MM.1S (cell line): ENCODE data around the gene OTX1.

Source experiments
- DNase-seq: peaks from one replicate; pipeline ENCODE4 v3.0.0-alpha.2; 2015
- H2AFZ ChIP-seq: fragments of 300-600 bp; sonication (generic); 2 replicates; pipeline ENCODE4 v1.6.0; 2016; ENCODE audit warnings: antibody characterized with exemption, low read length
- H3F3A ChIP-seq: fragments of 300-600 bp; sonication (generic); 2 replicates; pipeline ENCODE4 v1.6.1; 2016; ENCODE audit warnings: mild to moderate bottlenecking, antibody characterized with exemption, low read length, moderate library complexity, mixed read lengths; ENCODE audit not compliant: insufficient read depth
- H3K27ac ChIP-seq: fragments of 300-600 bp; sonication (generic); 2 replicates; pipeline ENCODE4 v1.5.1; 2016; ENCODE audit warnings: mild to moderate bottlenecking, low read length
- H3K27me3 ChIP-seq: fragments of 300-600 bp; sonication (generic); replicated peaks from 2 replicates; pipeline ENCODE4 v1.6.0; 2016; ENCODE audit warnings: low read length; ENCODE audit not compliant: insufficient read depth
- H3K36me3 ChIP-seq: fragments of 300-600 bp; sonication (generic); replicated peaks from 2 replicates; pipeline ENCODE4 v1.6.1; 2016; ENCODE audit warnings: mild to moderate bottlenecking, low read length, mixed read lengths; ENCODE audit not compliant: insufficient read depth
- H3K4me1 ChIP-seq: fragments of 300-600 bp; sonication (generic); 2 replicates; pipeline ENCODE4 v1.6.1; 2016; ENCODE audit warnings: low read length, mixed read lengths
- H3K4me2 ChIP-seq: fragments of 300-600 bp; sonication (generic); 2 replicates; pipeline ENCODE4 v1.6.0; 2016; ENCODE audit warnings: low read depth, low read length
- H3K4me3 ChIP-seq: fragments of 300-600 bp; sonication (generic); 2 replicates; pipeline ENCODE4 v1.5.1; 2016; ENCODE audit warnings: low read length, mixed read lengths
- H3K79me2 ChIP-seq: fragments of 300-600 bp; sonication (generic); 2 replicates; pipeline ENCODE4 v1.6.1; 2016; ENCODE audit warnings: mixed run types, low read length, mixed read lengths
- H3K9ac ChIP-seq: fragments of 300-600 bp; sonication (generic); 2 replicates; pipeline ENCODE4 v1.6.1; 2016; ENCODE audit warnings: low read length, mixed read lengths
- H3K9me2 ChIP-seq: fragments of 300-600 bp; sonication (generic); replicated peaks from 2 replicates; pipeline ENCODE4 v1.6.1; 2016; ENCODE audit warnings: mild to moderate bottlenecking, low read length, mixed read lengths; ENCODE audit not compliant: insufficient read depth
- H3K9me3 ChIP-seq: fragments of 300-600 bp; sonication (generic); replicated peaks from 2 replicates; pipeline ENCODE4 v1.6.1; 2016; ENCODE audit warnings: mild to moderate bottlenecking, low read length, mixed read lengths; ENCODE audit not compliant: insufficient read depth
- H4K20me1 ChIP-seq: fragments of 300-600 bp; sonication (generic); 2 replicates; pipeline ENCODE4 v1.6.1; 2016; ENCODE audit warnings: mild to moderate bottlenecking, low read length, moderate library complexity, mixed read lengths; ENCODE audit not compliant: insufficient read depth
- CTCF ChIP-seq: fragments of 300-600 bp; sonication (generic); IDR thresholded peaks from 2 replicates; pipeline ENCODE4 v1.5.1; 2016; ENCODE audit warnings: antibody characterized with exemption, low read length, mixed read lengths
- EZH2 ChIP-seq: fragments of 300-600 bp; sonication (generic); optimal IDR thresholded peaks from 2 replicates; pipeline ENCODE3; 2017; ENCODE audit warnings: low read depth, mild to moderate bottlenecking, antibody characterized with exemption, low read length, mixed read lengths
- EZH2phosphoT487 ChIP-seq: fragments of 300-600 bp; sonication (generic); IDR thresholded peaks from 2 replicates; pipeline ENCODE4 v1.6.1; 2018; ENCODE audit warnings: antibody characterized with exemption, low read length

The OTX1 gene

GRCh38 chr2:63064661-63065060 lies 14.0 kb downstream of the OTX1 start:
- no peak overlapping the region for H2AFZ ChIP-seq
- no peak overlapping the region for H3K4me2 ChIP-seq
- no peak for TF ChIP-seq EZH2
- TF ChIP-seq CTCF: no peak
- TF ChIP-seq EZH2phosphoT487: no peak
- H3K9me2 ChIP-seq: no peaks in the 10 kb centered on the region
- no peaks in the 10 kb centered on the region for H3K79me2 ChIP-seq
- no peaks in the 10 kb centered on the region for H3F3A ChIP-seq
- no peaks in the 10 kb centered on the region for H4K20me1 ChIP-seq
- no peaks in the 10 kb centered on the region for H3K9me3 ChIP-seq
- no peaks in the 10 kb centered on the region for H3K27me3 ChIP-seq
- H3K27ac ChIP-seq: no peak overlapping the region
- H3K4me3 ChIP-seq: no peak overlapping the region
- H3K4me1 ChIP-seq: no peaks in the 10 kb centered on the region
- DNase-seq: no peak
- no peak overlapping the region for H3K9ac ChIP-seq
- H3K36me3 ChIP-seq: no peaks in the 10 kb centered on the region

- Histone ChIP-seq H3K27me3 (no peaks in the 10 kb centered on the region), H3F3A (no peaks in the 10 kb centered on the region), H3K4me1 (no peaks in the 10 kb centered on the region), H3K4me2 (no peak overlapping the region), H3K4me3 (no peak overlapping the region), H3K27ac (no peak overlapping the region), H2AFZ (no peak overlapping the region), H3K9ac (no peak overlapping the region), H3K9me2 (no peaks in the 10 kb centered on the region), H3K79me2 (no peaks in the 10 kb centered on the region), H4K20me1 (no peaks in the 10 kb centered on the region), H3K36me3 (no peaks in the 10 kb centered on the region), H3K9me3 (no peaks in the 10 kb centered on the region)
- DNase-seq: no peak
- TF ChIP-seq EZH2 (no peak), EZH2phosphoT487 (no peak)
Observed at GRCh38 chr2:63066265-63066664, 15.6 kb downstream of the OTX1 start.

- H3K4me1 ChIP-seq: no peaks in the 10 kb centered on the region
- no peaks in the 10 kb centered on the region for H3K36me3 ChIP-seq
- H3K79me2 ChIP-seq: no peaks in the 10 kb centered on the region
- H3K9me3 ChIP-seq: no peaks in the 10 kb centered on the region
- no peak overlapping the region for H3K4me3 ChIP-seq
- TF ChIP-seq EZH2phosphoT487 (no peak), CTCF (no peak), EZH2 (no peak)
- H2AFZ ChIP-seq: no peak overlapping the region
- no peaks in the 10 kb centered on the region for H3K27me3 ChIP-seq
- H3K9ac ChIP-seq: no peak overlapping the region
- H3F3A ChIP-seq: no peaks in the 10 kb centered on the region
- H4K20me1 ChIP-seq: no peaks in the 10 kb centered on the region
- no peak overlapping the region for H3K27ac ChIP-seq
- no peak for DNase-seq
- no peak overlapping the region for H3K4me2 ChIP-seq
- no peaks in the 10 kb centered on the region for H3K9me2 ChIP-seq
Observed at GRCh38 chr2:63066838-63067237, 16.2 kb downstream of the OTX1 start.

GRCh38 chr2:63071664-63072063 lies 21.0 kb downstream of the OTX1 start:
- Histone ChIP-seq H3K4me2 (no peak overlapping the region), H3K9ac (no peak overlapping the region), H4K20me1 (no peaks in the 10 kb centered on the region), H3F3A (no peaks in the 10 kb centered on the region), H2AFZ (no peak overlapping the region), H3K9me3 (no peaks in the 10 kb centered on the region), H3K9me2 (no peaks in the 10 kb centered on the region), H3K4me3 (no peak overlapping the region), H3K4me1 (no peaks in the 10 kb centered on the region), H3K27ac (no peak overlapping the region), H3K79me2 (no peaks in the 10 kb centered on the region), H3K27me3 (no peaks in the 10 kb centered on the region), H3K36me3 (no peaks in the 10 kb centered on the region)
- no peak for TF ChIP-seq EZH2
- no peak for TF ChIP-seq CTCF
- no peak for TF ChIP-seq EZH2phosphoT487
- no peak for DNase-seq
